Esophagus squamous epithelium (tissue), 5 donors: ENCODE data around the gene ZNF761. TPM values are rescaled to one million over a fixed set of nuclear protein-coding genes. Genes with fewer than 3 reads are reported as not detected.

Source experiments
- DNase-seq: peaks from one replicate; lab custom pipeline; 2025; lab: John Stamatoyannopoulos, UW
- H3K27ac ChIP-seq, 4 donors: fragments of 200-600 bp; sonication (generic); one replicate each; pipeline ENCODE4 v1.5.1; 2016 to 2019; ENCODE audit warnings: mild to moderate bottlenecking in 1 of 4
- H3K27me3 ChIP-seq, 4 donors: fragments of 200-600 bp; sonication (generic); 1 replicate in 3 of 4; 2 replicates in 1 of 4; pipeline versions ENCODE4 v1.5.1 to v1.6.0; 2017 to 2021; ENCODE audit warnings: antibody characterized with exemption in 1 of 4
- H3K36me3 ChIP-seq, 3 donors: fragments of 200-600 bp; sonication (generic); one replicate each; pipeline ENCODE4 v1.5.1; 2016 to 2019
- H3K4me1 ChIP-seq, 3 donors: fragments of 200-600 bp; sonication (generic); one replicate each; pipeline ENCODE4 v1.5.1; 2017 to 2019
- H3K4me3 ChIP-seq, 4 donors: fragments of 200-600 bp; sonication (generic); 1 replicate in 3 of 4; 2 replicates in 1 of 4; pipeline ENCODE4 v1.5.1; 2016 to 2019; ENCODE audit warnings: mild to moderate bottlenecking in 2 of 4, moderate library complexity in 1 of 4
- H3K9me3 ChIP-seq, 3 donors: fragments of 200-600 bp; sonication (generic); one replicate each; pipeline ENCODE4 v1.5.1; 2016 to 2019
- POLR2A ChIP-seq, 4 donors: fragments of 450-650 bp; IDR thresholded peaks; one replicate each; pipeline ENCODE4 v1.6.1; 2017; ENCODE audit warnings: antibody characterized with exemption in 4 of 4, mild to moderate bottlenecking in 4 of 4, moderate library complexity in 3 of 4
- WGBS, 2 donors: methylation state at CpG; one replicate each; pipeline ENCODE4 v1.1.5; 2018; 5-methylcytosine and 5-hydroxymethylcytosine counted together
- intact Hi-C: fragments of 100-400 bp; cut with DNase I; formaldehyde crosslinking; loops from one replicate; pipeline ENCODE4 v1.15.0; 2022
- total RNA-seq, 4 donors: library from RNA; depleted of rRNA; stranded (reverse); fragments of >200 nt; gene quantifications; one replicate each; pipeline ENCODE4 v1.1.0, GENCODE V29; 2016
- TF ChIP-seq, protein P1 (sequence below), 6 experiments: fragments of 450-650 bp in 4 of 6; fragments of 200-600 bp in 2 of 6; sonication (generic) in 2 of 6; IDR thresholded peaks; one replicate each; pipeline ENCODE4 v1.5.1; 2016 to 2019; ENCODE audit warnings: antibody characterized with exemption in 6 of 6, mild to moderate bottlenecking in 4 of 6, moderate library complexity in 4 of 6
- donor health status: DM: yes; HTN: yes; CAD: no.

ZNF761 gene
- total RNA-seq, result 10 to 100 TPM in 1 of 4 donors, 1 to 10 TPM in 3; 3.2 to 11.8 (median 5.0) TPM

DNA sequence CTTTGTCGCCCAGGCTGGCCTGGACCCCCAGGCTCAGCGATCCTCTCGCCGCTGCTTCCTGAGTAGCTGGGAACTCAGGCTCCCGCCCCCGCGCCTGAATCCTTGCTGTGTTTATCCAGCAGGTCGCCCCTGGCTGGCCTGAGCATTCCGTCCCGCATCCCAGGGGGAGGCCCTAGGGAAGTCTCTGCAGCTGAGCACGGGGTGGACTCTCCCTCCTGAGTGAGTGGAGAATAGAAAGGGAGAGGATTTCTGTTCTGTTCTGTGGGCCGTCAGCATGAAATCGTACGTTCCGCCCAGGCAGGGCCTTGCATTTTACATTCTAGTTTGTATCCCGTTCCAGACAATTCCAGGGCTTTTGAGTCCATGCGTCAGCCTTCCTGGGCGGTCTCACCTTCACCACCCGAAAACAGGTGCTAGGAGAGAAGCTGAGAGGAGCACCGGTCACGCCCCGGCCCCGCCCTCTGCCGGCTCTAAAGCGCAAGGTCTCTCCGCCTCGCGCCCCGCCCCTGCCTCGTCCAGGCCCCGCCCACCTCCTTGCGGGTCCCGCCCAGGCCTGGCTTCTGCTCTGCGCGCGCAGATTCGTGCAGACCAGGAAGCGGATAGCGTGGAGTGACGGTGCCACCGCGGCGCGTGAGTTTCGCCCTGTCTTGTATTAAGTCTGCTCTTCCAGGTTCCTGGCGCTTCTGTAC lies at the start of gene ZNF761:
ZNF761 (plus strand) TSS at position 586 of the 689 bp plus-strand sequence. CDS start 15,285 bp downstream, outside the sequence.
- H3K4me1 ChIP-seq, result peaks cover 0 to 19% (median 6%) of the 10 kb centered on the region in 3 donors
- H3K4me3 ChIP-seq, result peak within 1 kb of the TSS; percentile 61 to 86 (median 68)
- H3K27ac ChIP-seq, result peak within 1 kb of the TSS; percentile 81 to 90 (median 88)
- H3K36me3 ChIP-seq, result peaks cover 0 to 31% (median 0%) of the 10 kb centered on the region in 3 donors
- peak; percentile 62 for DNase-seq
- 8 to 12% methylated on average over 9 to 12 of the region's 46 CpGs for WGBS, 2 donors
- TF ChIP-seq POLR2A (IDR thresholded peaks at IDR 0.05), result peak in 3 of 4 donors; percentile 67 to 76 (median 72)
- TF ChIP-seq, protein P1, sequence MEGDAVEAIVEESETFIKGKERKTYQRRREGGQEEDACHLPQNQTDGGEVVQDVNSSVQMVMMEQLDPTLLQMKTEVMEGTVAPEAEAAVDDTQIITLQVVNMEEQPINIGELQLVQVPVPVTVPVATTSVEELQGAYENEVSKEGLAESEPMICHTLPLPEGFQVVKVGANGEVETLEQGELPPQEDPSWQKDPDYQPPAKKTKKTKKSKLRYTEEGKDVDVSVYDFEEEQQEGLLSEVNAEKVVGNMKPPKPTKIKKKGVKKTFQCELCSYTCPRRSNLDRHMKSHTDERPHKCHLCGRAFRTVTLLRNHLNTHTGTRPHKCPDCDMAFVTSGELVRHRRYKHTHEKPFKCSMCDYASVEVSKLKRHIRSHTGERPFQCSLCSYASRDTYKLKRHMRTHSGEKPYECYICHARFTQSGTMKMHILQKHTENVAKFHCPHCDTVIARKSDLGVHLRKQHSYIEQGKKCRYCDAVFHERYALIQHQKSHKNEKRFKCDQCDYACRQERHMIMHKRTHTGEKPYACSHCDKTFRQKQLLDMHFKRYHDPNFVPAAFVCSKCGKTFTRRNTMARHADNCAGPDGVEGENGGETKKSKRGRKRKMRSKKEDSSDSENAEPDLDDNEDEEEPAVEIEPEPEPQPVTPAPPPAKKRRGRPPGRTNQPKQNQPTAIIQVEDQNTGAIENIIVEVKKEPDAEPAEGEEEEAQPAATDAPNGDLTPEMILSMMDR (IDR thresholded peaks at IDR 0.05), result peak in 5 of 6 experiments; percentile 15 to 47 (median 42)
- intact Hi-C loops, result no loop called here
- H3K9me3 ChIP-seq, result peaks cover 0 to 7% (median 0%) of the 10 kb centered on the region in 3 donors
- H3K27me3 ChIP-seq, result no peaks in the 10 kb centered on the region

- no peaks in the 10 kb centered on the region for H3K27me3 ChIP-seq
- H3K36me3 ChIP-seq, result peaks cover 0 to 21% (median 0%) of the 10 kb centered on the region in 3 donors
- no peak overlapping the region for H3K27ac ChIP-seq
- no peak overlapping the region for H3K4me3 ChIP-seq
- DNase-seq, result no peak
- H3K4me1 ChIP-seq, result no peaks in the 10 kb centered on the region
- peaks cover 0 to 87% (median 47%) of the 10 kb centered on the region in 3 donors for H3K9me3 ChIP-seq
- intact Hi-C loops, result no loop called here
- no peak for TF ChIP-seq POLR2A (IDR thresholded peaks at IDR 0.05)
- TF ChIP-seq, protein P1 (IDR thresholded peaks at IDR 0.05), result no peak
- WGBS, 2 donors, result 69 to 85% methylated on average over 3 of the region's 3 CpGs
Measured at GRCh38 chr19:53388168-53388567, 43.6 kb upstream of the ZNF761 start.

DNA sequence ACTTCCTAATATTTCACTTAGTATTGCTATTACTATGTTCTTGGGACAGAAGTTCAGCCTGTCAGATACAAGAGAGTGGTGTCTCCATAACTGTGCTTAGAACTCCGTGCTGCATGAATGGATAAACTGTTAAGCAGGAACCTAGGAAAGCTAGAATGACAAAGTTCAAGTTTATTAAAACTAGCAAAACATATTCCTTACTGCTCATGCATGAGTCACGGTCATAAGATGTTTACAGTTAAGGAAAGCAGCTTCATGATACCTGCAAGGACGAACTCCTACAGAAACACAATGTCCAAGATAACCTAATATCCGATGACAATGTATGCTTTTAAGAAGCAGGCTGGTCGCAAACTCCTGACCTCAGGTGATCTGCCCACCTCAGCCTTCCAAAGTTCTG lies 42.9 kb upstream of the ZNF761 start:
- DNase-seq, result no peak
- Histone ChIP-seq H3K36me3 (peaks cover 0 to 21% (median 0%) of the 10 kb centered on the region in 3 donors), H3K4me3 (no peak overlapping the region), H3K9me3 (peaks cover 0 to 79% (median 43%) of the 10 kb centered on the region in 3 donors), H3K4me1 (peaks cover 0 to under 1% (median 0%) of the 10 kb centered on the region in 3 donors), H3K27ac (no peak overlapping the region), H3K27me3 (no peaks in the 10 kb centered on the region)
- intact Hi-C loops, result no loop called here
- no peak for TF ChIP-seq POLR2A (IDR thresholded peaks at IDR 0.05)
- TF ChIP-seq, protein P1 (IDR thresholded peaks at IDR 0.05), result no peak
- 89% methylated on average over 5 of the region's 5 CpGs for WGBS, 2 donors

- TF ChIP-seq, protein P1 (IDR thresholded peaks at IDR 0.05), result no peak
- Histone ChIP-seq H3K4me1 (peaks cover 3 to 7% (median 5%) of the 10 kb centered on the region in 3 donors), H3K27me3 (no peaks in the 10 kb centered on the region), H3K27ac (no peak overlapping the region), H3K4me3 (no peak overlapping the region), H3K36me3 (peaks cover 0 to 20% (median 0%) of the 10 kb centered on the region in 3 donors), H3K9me3 (peaks cover 0 to 73% (median 37%) of the 10 kb centered on the region in 3 donors)
- 47 to 79% methylated on average over 8 of the region's 8 CpGs for WGBS, 2 donors
- intact Hi-C loops, result no loop called here
- no peak for DNase-seq
Measured at GRCh38 chr19:53389571-53389970, 42.2 kb upstream of the ZNF761 start.

- Histone ChIP-seq H3K9me3 (peaks cover 0 to 69% (median 35%) of the 10 kb centered on the region in 3 donors), H3K36me3 (peaks cover 0 to 16% (median 0%) of the 10 kb centered on the region in 3 donors), H3K27me3 (no peaks in the 10 kb centered on the region), H3K27ac (no peak overlapping the region), H3K4me3 (no peak overlapping the region), H3K4me1 (peaks cover 3 to 10% (median 5%) of the 10 kb centered on the region in 3 donors)
- intact Hi-C loops, result no loop called here
- no peak for DNase-seq
- no peak for TF ChIP-seq POLR2A (IDR thresholded peaks at IDR 0.05)
- TF ChIP-seq, protein P1 (IDR thresholded peaks at IDR 0.05), result no peak
- 15 to 55% methylated on average over 4 to 17 of the region's 22 CpGs for WGBS, 2 donors
Measured at GRCh38 chr19:53389978-53390377, 41.8 kb upstream of the ZNF761 start.
